ENCODE measurements around the gene FAM78A.
"Not testable (repeated sequence)": the region's sequence is repeated elsewhere in the genome, so short reads cannot be mapped to it uniquely, and the experiment has no call there.

The FAM78A gene

DNA sequence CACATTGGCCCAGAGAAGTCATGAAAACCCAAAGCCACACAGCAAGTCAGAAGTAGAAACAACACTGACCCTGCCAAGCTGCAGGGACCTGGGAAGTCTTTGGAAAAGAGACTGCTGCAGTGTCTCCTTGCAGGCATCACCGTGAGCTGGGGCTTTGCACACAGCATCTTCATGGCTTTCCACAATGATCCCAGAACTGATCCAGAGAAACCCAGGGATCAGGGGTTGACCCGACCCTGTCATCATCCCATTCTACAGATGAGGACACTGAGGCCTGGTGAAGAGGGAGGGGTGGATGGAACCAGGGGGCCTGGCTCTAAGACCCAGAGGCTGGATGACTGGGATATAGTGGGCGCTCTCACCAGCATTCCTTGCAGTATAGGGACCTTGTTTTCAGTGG lies 4.3 kb upstream of the FAM78A start:
- no peak for DNase-seq

GRCh38 chr9:131279863-131280570 lies 3.7 kb upstream of the FAM78A start:
- DNase-seq = no peak

DNA sequence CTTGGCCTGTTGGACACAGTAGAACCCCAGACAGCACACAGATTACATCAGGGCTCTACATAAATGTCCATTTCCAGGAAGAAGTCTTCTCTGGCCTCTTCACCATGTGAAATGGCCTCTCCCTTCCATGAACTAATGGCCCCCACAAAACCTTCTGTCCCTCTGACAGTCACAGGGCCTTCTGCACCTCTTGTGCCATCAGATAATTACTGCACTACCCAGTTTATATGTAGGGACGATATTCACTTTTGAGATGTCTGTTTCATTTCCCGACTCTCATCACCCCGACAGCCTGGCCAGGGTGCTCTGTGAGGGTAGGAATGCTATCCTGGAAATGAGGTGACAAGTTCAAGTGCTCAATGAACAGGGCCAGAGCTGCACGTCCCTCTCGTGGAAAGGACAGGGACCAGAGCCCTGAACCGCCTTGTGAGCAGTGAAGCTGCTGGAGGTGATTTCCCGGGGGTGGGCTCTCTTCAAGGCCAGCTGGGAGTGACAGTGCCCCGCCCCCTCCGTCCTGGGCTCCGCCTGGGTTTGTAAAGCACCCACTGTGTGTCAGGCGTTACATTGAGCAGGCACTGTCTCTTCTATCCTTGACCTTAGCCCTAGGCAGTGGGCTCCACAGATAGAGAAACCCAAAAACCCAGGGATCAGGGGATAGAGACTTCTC lies 3.0 kb upstream of the FAM78A start:
- DNase-seq = no peak

- DNase-seq = no peak
These were observed 2.4 kb upstream of the FAM78A start for GRCh38 chr9:131278702-131279111.

- DNase-seq = peak; percentile 77 to 83
These were observed 1.8 kb upstream of the FAM78A start for GRCh38 chr9:131277910-131278701.

GRCh38 chr9:131277287-131277909 lies 1.1 kb upstream of the FAM78A start:
- no peak for DNase-seq

- peak in 1 of 2 donors; percentile 60 for DNase-seq
These were observed 579 bp upstream of the FAM78A start for GRCh38 chr9:131276891-131277286.

GRCh38 chr9:131275332-131276093 lies 797 bp downstream of the FAM78A start:
- DNase-seq = peak in 1 of 2 donors; percentile 24

DNA sequence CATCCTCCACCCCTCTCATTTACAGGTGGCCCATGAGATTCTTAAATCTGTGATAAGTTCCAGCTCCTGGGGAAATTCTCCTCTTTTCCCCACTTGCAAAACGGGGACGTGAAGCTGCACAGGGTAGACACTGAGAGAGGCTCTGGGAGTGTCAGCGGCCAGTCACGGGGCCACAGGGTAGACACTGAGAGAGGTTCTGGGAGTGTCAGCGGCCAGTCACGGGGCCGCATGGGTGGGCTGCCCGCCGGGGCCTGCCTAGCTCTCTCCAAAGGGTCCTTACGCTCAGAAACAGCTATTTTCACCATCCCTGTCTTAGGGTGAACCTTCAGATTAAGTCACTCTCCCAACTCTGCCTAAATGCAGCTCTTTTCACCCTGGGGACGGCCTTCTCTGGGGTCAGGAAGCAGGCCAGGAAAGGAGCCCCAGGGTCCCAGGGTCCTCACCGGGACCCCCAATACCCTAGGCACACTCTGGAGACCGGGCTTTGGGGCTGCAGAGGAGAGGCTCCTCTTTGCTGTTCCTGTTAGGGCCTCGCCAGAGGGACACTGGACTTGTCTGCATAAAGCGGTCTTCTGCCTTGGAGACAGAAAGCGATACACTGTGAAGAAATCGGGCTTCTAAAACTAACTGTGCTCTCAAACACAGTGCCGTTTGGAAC lies 1.5 kb downstream of the FAM78A start:
- no peak for DNase-seq

GRCh38 chr9:131273856-131274673 lies 2.2 kb downstream of the FAM78A start:
- DNase-seq = no peak

- DNase-seq = peak in 1 of 2 donors; percentile 20
These were observed 3.0 kb downstream of the FAM78A start for GRCh38 chr9:131273146-131273855.

DNA sequence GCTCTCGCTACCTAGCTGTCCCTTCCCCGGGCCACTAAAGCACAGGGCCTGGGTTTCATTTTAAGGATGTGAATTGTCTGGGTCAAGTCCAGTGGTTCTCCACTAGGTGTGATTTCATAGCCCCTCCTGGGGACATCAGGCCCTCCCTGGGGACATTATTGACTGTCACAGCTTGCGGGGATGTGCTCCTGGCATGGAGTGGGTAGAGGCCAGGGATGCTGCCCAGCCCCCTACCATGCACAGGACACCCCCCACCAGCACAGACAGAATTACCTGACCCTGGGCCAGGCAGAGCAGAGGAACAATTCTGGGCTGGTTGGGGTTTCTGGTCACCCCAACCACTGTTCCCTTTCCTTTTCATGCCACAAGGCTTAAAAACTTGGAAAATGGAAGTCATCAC lies 4.1 kb downstream of the FAM78A start:
- DNase-seq = no peak

DNA sequence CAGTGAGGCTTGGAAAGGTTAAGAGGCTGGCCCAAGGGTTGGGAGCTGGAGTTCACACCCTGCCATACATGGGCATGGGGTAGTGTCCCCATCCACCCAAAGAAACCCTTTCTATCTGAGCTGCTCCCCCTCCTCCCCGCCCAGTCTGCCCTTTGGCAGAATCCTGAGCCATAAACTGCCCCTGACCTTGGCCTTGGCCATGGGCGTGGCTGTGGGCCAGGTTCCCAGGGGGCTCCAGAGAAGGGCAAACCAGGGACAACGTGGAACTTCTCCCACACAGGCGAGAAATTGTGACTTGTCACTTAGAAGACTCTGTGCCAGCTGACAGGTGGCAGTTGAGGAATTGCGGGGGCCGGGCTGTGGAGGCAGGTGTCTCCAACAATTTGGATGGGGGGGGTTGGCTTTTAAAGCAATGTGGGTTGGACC lies 4.8 kb downstream of the FAM78A start:
- DNase-seq = no peak

DNA sequence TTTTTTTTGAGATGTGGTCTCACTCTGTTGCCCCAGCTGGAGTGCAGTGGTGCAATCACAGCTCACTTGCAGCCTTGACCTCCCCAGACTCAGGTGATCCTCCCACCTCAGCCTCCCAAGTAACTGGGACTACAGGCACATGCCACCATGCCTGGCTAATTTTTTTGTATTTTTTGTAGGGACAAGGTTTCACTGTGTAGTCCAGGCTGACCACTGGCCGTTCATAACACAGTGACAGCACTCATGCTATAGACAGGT lies 5.4 kb downstream of the FAM78A start:
- not testable (repeated sequence) for DNase-seq

- peak; percentile 56 to 67 for DNase-seq
These were observed 5.9 kb downstream of the FAM78A start for GRCh38 chr9:131270171-131271015.

DNA sequence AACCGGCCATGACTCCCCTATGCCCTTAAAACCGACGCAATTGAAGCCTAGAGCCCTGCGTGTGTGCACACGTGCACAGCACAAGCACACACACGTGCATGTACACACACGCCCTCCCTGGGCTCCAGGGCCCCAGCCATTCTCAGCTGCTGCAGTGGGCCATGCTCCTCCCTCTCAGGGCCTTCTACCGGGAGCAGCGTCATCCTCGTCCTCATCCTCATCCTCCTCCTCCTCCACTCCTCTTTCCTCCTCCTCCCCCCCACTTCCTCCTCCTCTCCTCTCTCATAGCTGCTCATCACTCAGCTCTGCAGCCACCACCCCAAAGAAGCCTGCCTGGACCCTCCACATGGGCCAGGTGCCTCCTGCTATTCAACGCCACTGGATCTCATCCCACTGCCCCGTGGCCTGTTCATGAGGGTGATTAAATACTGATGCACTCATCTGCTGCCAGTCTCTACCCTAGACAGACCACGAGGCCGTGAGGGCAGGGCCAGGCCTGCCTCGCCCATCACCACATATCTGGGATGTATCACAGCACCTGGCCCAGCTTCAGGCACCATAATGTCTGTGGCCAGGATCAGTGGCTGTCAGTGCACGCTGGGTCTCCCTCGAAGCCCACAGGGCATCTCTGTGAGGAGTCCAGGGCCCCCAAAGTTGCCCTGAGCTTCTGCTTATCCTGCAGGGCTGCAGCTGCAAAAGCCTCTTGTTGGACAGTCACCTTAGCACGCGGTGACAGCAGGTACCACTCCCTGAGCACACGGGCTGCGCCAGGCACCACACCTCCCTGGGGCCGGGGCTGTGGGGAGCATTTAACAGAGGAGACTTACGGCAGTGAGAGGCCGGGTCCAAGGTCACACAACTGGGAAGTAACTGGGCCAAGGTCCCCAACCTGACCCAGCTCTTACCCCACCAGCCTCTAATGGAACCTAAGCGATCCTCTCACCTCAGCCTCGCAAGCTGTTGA lies 9.8 kb downstream of the FAM78A start:
- DNase-seq = no peak

DNA sequence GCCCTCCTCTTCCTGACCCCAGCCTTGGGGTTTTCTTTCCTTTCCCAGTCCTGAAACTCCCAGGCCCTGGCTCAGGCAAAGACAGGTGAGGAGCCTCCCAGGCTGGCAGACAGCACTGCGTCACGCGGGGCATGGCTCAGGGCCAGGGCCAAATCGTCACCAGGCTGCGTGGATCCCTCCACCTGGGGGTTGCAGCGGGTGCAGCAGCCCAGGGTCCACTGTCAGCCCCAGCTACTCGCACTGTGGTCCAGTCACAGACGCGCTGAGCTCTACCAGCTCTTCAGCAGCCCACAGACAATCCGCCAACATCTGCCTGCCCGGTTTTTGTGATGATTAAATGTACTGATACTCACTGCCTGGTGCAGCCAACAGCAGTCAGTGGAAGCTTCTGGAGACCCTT lies 12.1 kb downstream of the FAM78A start:
- DNase-seq = peak in 1 of 2 donors; percentile 27

- no peak for DNase-seq
These were observed 12.6 kb downstream of the FAM78A start for GRCh38 chr9:131263701-131264100.

- not testable (repeated sequence) for DNase-seq
These were observed 13.3 kb downstream of the FAM78A start for GRCh38 chr9:131263033-131263343.
